Loucy (cell line): ENCODE results near the gene MTHFD1.

Source experiments
- H2AFZ ChIP-seq: fragments of 200-600 bp; sonication (generic); 2 replicates; pipeline ENCODE4 v1.6.0; 2016; ENCODE audit warnings: antibody characterized with exemption, mild to moderate bottlenecking, low read length, moderate library complexity
- H3F3A ChIP-seq: fragments of 200-600 bp; 2 replicates; pipeline ENCODE4 v1.6.0; 2016; ENCODE audit warnings: antibody characterized with exemption, low read depth, mild to moderate bottlenecking
- H3K27me3 ChIP-seq: fragments of 200-600 bp; sonication (generic); 2 replicates; pipeline ENCODE4 v1.6.1; 2014; ENCODE audit warnings: low read length, mild to moderate bottlenecking; ENCODE audit not compliant: insufficient read depth, poor library complexity, severe bottlenecking
- H3K36me3 ChIP-seq: fragments of 200-600 bp; sonication (generic); 2 replicates; pipeline ENCODE4 v1.6.1; 2016; ENCODE audit warnings: low read length; ENCODE audit not compliant: insufficient read depth
- H3K4me1 ChIP-seq: fragments of 200-600 bp; sonication (generic); 2 replicates; pipeline ENCODE4 v1.5.1; 2014; ENCODE audit warnings: low read length, mild to moderate bottlenecking; ENCODE audit not compliant: insufficient read depth, poor library complexity, severe bottlenecking
- H3K4me2 ChIP-seq: fragments of 200-600 bp; sonication (generic); 2 replicates; pipeline ENCODE4 v1.6.0; 2014; ENCODE audit warnings: antibody characterized with exemption, low read length, low read depth, mild to moderate bottlenecking; ENCODE audit not compliant: poor library complexity, severe bottlenecking
- H3K4me3 ChIP-seq: fragments of 200-600 bp; sonication (generic); 2 replicates; pipeline ENCODE4 v1.5.1; 2014; ENCODE audit warnings: low read length, mild to moderate bottlenecking, mixed read lengths; ENCODE audit not compliant: poor library complexity, severe bottlenecking
- H3K79me2 ChIP-seq: fragments of 200-600 bp; sonication (generic); 2 replicates; pipeline ENCODE4 v1.6.1; 2014; ENCODE audit warnings: low read length; ENCODE audit not compliant: insufficient read depth
- H3K9ac ChIP-seq: fragments of 200-600 bp; sonication (generic); 2 replicates; pipeline ENCODE4 v1.6.0; 2014; ENCODE audit warnings: mild to moderate bottlenecking, low read depth, low read length, moderate library complexity; ENCODE audit not compliant: poor library complexity, severe bottlenecking
- H3K9me2 ChIP-seq: fragments of 200-600 bp; sonication (generic); replicated peaks from 2 replicates; pipeline ENCODE4 v1.6.1; 2016; ENCODE audit warnings: low read depth, low read length, mixed read lengths
- H3K9me3 ChIP-seq: fragments of 200-600 bp; sonication (generic); 2 replicates; pipeline ENCODE4 v1.6.1; 2014; ENCODE audit warnings: mild to moderate bottlenecking, antibody characterized with exemption, low read length, low read depth; ENCODE audit not compliant: insufficient read depth
- H4K20me1 ChIP-seq: fragments of 200-600 bp; sonication (generic); 2 replicates; pipeline ENCODE4 v1.6.0; 2014; ENCODE audit warnings: antibody characterized with exemption, low read length, mild to moderate bottlenecking; ENCODE audit not compliant: insufficient read depth, poor library complexity, severe bottlenecking
- EZH2phosphoT487 ChIP-seq: fragments of 200-600 bp; IDR thresholded peaks from 2 replicates; pipeline ENCODE4 v1.6.1; 2018; ENCODE audit warnings: antibody characterized with exemption, mild to moderate bottlenecking, moderate library complexity, borderline replicate concordance
- TF ChIP-seq, protein P1 (sequence below): fragments of 200-600 bp; sonication (generic); conservative IDR thresholded peaks from 2 replicates; pipeline ENCODE4 v1.5.1; 2014; ENCODE audit warnings: mild to moderate bottlenecking, antibody characterized with exemption, low read length

The MTHFD1 gene

DNA sequence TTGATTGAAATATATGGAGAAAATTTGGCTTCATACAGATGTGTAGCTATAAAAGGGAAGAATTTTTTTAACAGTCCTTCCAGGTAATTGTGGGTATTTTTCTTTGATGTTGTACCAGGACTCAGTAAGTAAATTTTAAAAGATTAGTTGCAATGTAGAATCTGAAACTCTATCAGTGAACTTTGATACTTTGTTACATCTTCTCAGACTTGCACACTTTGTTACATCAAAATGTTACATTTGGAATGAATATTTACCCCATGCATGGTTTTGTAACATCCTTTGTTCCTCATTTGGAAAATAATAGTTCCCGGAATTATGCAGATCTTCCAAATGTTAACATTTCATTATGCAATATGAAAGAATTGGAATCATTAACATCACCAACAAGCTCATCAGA, 13.8 kb downstream of the MTHFD1 start:
- TF ChIP-seq, protein P1, sequence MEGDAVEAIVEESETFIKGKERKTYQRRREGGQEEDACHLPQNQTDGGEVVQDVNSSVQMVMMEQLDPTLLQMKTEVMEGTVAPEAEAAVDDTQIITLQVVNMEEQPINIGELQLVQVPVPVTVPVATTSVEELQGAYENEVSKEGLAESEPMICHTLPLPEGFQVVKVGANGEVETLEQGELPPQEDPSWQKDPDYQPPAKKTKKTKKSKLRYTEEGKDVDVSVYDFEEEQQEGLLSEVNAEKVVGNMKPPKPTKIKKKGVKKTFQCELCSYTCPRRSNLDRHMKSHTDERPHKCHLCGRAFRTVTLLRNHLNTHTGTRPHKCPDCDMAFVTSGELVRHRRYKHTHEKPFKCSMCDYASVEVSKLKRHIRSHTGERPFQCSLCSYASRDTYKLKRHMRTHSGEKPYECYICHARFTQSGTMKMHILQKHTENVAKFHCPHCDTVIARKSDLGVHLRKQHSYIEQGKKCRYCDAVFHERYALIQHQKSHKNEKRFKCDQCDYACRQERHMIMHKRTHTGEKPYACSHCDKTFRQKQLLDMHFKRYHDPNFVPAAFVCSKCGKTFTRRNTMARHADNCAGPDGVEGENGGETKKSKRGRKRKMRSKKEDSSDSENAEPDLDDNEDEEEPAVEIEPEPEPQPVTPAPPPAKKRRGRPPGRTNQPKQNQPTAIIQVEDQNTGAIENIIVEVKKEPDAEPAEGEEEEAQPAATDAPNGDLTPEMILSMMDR: no peak
- TF ChIP-seq EZH2phosphoT487: no peak
- Histone ChIP-seq H2AFZ (no peak overlapping the region), H3K9me2 (no peaks in the 10 kb centered on the region), H3K4me2 (no peak overlapping the region), H3K79me2 (peaks cover 41% of the 10 kb centered on the region), H4K20me1 (peaks cover 3% of the 10 kb centered on the region), H3K27me3 (no peaks in the 10 kb centered on the region), H3K4me3 (no peak overlapping the region), H3K9ac (no peak overlapping the region), H3K9me3 (no peaks in the 10 kb centered on the region), H3K36me3 (peaks cover 25% of the 10 kb centered on the region; the same call in 1 of the 2 replicates), H3F3A (no peaks in the 10 kb centered on the region), H3K4me1 (no peaks in the 10 kb centered on the region)

DNA sequence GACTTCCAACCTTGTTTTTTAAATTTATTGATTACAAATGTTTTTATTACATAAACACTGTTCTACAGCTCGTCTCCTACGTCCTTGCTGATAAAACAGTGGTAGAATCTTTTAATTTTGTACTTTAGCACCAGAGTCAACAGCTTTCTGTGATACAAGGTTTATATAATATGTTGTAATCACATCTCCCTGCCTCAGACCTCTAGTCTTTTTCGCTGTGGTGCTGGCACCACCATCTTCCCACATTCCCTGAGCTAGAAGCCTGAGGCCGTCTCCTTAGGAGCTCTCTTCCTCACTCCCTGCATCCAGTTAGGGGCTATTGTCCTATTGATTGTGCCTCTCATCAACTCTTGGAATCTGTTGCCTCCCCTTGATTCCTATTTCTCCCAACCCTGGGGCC, 17.1 kb downstream of the MTHFD1 start:
- Histone ChIP-seq H3K9me2 (no peaks in the 10 kb centered on the region), H3K9ac (no peak overlapping the region), H3K36me3 (peaks cover 30% of the 10 kb centered on the region; the same call in 1 of the 2 replicates), H3K4me3 (no peak overlapping the region), H3K79me2 (peaks cover 32% of the 10 kb centered on the region), H3K9me3 (no peaks in the 10 kb centered on the region), H3K4me1 (no peaks in the 10 kb centered on the region), H3K4me2 (no peak overlapping the region), H4K20me1 (no peaks in the 10 kb centered on the region), H3F3A (no peaks in the 10 kb centered on the region), H2AFZ (no peak overlapping the region), H3K27me3 (no peaks in the 10 kb centered on the region)
- TF ChIP-seq EZH2phosphoT487: no peak
- TF ChIP-seq, protein P1: no peak

DNA sequence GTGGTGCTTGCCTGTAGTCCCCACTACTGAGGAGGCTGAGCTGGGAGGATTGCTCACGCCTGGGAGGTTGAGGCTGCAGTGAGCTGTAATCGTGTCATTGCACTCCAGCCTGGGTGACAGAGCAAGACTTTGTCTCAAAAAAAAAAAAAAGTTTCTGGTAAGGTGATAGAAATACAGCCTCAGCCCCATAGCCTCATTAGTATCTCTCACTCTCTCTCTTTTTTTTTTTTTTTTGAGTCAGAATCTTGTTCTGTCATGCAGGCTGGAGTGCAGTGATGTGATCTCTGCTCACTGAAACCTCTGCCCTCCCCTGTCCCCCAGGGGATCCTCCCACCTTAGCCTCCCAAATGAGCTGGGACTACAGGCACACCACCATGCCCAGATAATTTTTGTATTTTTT, 19.2 kb downstream of the MTHFD1 start:
- TF ChIP-seq, protein P1: no peak
- no peak for TF ChIP-seq EZH2phosphoT487
- Histone ChIP-seq H3K4me3 (no peak overlapping the region), H2AFZ (no peak overlapping the region), H3K27me3 (no peaks in the 10 kb centered on the region), H3K9me2 (no peaks in the 10 kb centered on the region), H3K9ac (no peak overlapping the region), H3K4me1 (peaks cover 5% of the 10 kb centered on the region), H3K4me2 (no peak overlapping the region), H3F3A (no peaks in the 10 kb centered on the region), H3K79me2 (peaks cover 29% of the 10 kb centered on the region), H3K9me3 (no peaks in the 10 kb centered on the region), H3K36me3 (peaks cover 40% of the 10 kb centered on the region; the same call in 1 of the 2 replicates), H4K20me1 (no peaks in the 10 kb centered on the region)
